Measurements from ENCODE around the gene PHLDA2.

DNA sequence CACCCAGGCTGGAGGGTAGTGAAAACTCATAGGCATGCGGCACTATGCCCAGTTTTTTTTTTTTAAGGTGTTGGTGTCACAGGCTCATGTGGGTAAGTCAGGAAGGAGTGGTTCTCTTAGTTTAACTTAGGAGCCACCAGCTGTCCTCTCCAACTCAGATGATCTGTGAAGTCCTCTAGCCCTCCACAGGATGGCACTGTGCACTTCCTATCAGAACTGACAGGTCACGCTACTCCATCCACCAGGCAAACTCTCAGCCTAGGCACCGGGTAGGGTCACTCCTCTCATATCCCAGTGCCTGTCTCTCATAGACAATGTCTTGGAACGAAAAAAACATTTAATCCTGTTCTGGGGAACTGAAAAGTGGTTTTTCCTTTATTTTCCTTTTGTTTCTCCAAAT, 46.4 kb upstream of the PHLDA2 start:
- no peak for TF ChIP-seq RFX5 (IDR thresholded peaks at IDR 0.05; ENCODE audit: low read length)
- TF ChIP-seq YY1 (IDR thresholded peaks at IDR 0.05; ENCODE audit: low read depth), result no peak
- no peak for TF ChIP-seq TCF12 (IDR thresholded peaks at IDR 0.05)
- TF ChIP-seq, protein P1, sequence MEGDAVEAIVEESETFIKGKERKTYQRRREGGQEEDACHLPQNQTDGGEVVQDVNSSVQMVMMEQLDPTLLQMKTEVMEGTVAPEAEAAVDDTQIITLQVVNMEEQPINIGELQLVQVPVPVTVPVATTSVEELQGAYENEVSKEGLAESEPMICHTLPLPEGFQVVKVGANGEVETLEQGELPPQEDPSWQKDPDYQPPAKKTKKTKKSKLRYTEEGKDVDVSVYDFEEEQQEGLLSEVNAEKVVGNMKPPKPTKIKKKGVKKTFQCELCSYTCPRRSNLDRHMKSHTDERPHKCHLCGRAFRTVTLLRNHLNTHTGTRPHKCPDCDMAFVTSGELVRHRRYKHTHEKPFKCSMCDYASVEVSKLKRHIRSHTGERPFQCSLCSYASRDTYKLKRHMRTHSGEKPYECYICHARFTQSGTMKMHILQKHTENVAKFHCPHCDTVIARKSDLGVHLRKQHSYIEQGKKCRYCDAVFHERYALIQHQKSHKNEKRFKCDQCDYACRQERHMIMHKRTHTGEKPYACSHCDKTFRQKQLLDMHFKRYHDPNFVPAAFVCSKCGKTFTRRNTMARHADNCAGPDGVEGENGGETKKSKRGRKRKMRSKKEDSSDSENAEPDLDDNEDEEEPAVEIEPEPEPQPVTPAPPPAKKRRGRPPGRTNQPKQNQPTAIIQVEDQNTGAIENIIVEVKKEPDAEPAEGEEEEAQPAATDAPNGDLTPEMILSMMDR (IDR thresholded peaks at IDR 0.05), result peak; percentile 53
- TF ChIP-seq, protein P2, sequence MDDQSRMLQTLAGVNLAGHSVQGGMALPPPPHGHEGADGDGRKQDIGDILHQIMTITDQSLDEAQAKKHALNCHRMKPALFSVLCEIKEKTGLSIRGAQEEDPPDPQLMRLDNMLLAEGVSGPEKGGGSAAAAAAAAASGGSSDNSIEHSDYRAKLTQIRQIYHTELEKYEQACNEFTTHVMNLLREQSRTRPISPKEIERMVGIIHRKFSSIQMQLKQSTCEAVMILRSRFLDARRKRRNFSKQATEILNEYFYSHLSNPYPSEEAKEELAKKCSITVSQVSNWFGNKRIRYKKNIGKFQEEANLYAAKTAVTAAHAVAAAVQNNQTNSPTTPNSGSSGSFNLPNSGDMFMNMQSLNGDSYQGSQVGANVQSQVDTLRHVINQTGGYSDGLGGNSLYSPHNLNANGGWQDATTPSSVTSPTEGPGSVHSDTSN (IDR thresholded peaks at IDR 0.05), result no peak
- TF ChIP-seq, protein P3, sequence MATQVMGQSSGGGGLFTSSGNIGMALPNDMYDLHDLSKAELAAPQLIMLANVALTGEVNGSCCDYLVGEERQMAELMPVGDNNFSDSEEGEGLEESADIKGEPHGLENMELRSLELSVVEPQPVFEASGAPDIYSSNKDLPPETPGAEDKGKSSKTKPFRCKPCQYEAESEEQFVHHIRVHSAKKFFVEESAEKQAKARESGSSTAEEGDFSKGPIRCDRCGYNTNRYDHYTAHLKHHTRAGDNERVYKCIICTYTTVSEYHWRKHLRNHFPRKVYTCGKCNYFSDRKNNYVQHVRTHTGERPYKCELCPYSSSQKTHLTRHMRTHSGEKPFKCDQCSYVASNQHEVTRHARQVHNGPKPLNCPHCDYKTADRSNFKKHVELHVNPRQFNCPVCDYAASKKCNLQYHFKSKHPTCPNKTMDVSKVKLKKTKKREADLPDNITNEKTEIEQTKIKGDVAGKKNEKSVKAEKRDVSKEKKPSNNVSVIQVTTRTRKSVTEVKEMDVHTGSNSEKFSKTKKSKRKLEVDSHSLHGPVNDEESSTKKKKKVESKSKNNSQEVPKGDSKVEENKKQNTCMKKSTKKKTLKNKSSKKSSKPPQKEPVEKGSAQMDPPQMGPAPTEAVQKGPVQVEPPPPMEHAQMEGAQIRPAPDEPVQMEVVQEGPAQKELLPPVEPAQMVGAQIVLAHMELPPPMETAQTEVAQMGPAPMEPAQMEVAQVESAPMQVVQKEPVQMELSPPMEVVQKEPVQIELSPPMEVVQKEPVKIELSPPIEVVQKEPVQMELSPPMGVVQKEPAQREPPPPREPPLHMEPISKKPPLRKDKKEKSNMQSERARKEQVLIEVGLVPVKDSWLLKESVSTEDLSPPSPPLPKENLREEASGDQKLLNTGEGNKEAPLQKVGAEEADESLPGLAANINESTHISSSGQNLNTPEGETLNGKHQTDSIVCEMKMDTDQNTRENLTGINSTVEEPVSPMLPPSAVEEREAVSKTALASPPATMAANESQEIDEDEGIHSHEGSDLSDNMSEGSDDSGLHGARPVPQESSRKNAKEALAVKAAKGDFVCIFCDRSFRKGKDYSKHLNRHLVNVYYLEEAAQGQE (IDR thresholded peaks at IDR 0.05; ENCODE audit: low read depth, low read length), result no peak
- no peak for TF ChIP-seq SIN3A (IDR thresholded peaks at IDR 0.05; ENCODE audit: borderline replicate concordance, low read depth, low read length)
- no peak for TF ChIP-seq FOXM1 (IDR thresholded peaks at IDR 0.05; ENCODE audit: low read depth)
- TF ChIP-seq MEF2A (IDR thresholded peaks at IDR 0.05; ENCODE audit: borderline replicate concordance, low read depth), result no peak
- no peak for TF ChIP-seq EZH2phosphoT487 (IDR thresholded peaks at IDR 0.05; ENCODE audit: borderline replicate concordance, low read depth)
- no peak for TF ChIP-seq CHD2 (IDR thresholded peaks at IDR 0.05; ENCODE audit: low read length, partially characterized antibody)
- TF ChIP-seq GATA2 (CRISPR knock-in tag; IDR thresholded peaks at IDR 0.05), result no peak
